ENCODE data around the gene BDKRB1.

- TF ChIP-seq HDAC2 (IDR thresholded peaks at IDR 0.05) (no peak), BACH1 (tag; IDR thresholded peaks at IDR 0.05) (no peak), ATF2 (CRISPR knock-in tag; IDR thresholded peaks at IDR 0.05) (no peak), ZNF77 (CRISPR knock-in tag; IDR thresholded peaks at IDR 0.05) (no peak), NCOA2 (IDR thresholded peaks at IDR 0.05; ENCODE audit: partially characterized antibody in 2 of 2) (no peak), GABPA (tag; conservative IDR thresholded peaks at IDR 0.05; ENCODE audit: low read depth) (no peak), POLR2A (conservative IDR thresholded peaks at IDR 0.05) (no peak), FOXM1 (IDR thresholded peaks at IDR 0.05; ENCODE audit: low read depth) (no peak), FOXM1 (CRISPR knock-in tag; IDR thresholded peaks at IDR 0.05; ENCODE audit: low read depth) (no peak), EGR1 (conservative IDR thresholded peaks at IDR 0.05) (no peak), ZNF174 (CRISPR knock-in tag; IDR thresholded peaks at IDR 0.05) (no peak), ZNF121 (CRISPR knock-in tag; conservative IDR thresholded peaks at IDR 0.05) (no peak)
- TF ChIP-seq, protein P1, sequence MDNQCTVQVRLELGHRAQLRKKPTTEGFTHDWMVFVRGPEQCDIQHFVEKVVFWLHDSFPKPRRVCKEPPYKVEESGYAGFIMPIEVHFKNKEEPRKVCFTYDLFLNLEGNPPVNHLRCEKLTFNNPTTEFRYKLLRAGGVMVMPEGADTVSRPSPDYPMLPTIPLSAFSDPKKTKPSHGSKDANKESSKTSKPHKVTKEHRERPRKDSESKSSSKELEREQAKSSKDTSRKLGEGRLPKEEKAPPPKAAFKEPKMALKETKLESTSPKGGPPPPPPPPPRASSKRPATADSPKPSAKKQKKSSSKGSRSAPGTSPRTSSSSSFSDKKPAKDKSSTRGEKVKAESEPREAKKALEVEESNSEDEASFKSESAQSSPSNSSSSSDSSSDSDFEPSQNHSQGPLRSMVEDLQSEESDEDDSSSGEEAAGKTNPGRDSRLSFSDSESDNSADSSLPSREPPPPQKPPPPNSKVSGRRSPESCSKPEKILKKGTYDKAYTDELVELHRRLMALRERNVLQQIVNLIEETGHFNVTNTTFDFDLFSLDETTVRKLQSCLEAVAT (IDR thresholded peaks at IDR 0.05), result no peak
- TF ChIP-seq, protein P2, sequence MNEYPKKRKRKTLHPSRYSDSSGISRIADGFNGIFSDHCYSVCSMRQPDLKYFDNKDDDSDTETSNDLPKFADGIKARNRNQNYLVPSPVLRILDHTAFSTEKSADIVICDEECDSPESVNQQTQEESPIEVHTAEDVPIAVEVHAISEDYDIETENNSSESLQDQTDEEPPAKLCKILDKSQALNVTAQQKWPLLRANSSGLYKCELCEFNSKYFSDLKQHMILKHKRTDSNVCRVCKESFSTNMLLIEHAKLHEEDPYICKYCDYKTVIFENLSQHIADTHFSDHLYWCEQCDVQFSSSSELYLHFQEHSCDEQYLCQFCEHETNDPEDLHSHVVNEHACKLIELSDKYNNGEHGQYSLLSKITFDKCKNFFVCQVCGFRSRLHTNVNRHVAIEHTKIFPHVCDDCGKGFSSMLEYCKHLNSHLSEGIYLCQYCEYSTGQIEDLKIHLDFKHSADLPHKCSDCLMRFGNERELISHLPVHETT (CRISPR knock-in tag; conservative IDR thresholded peaks at IDR 0.05 in 1 of 2, IDR thresholded peaks at IDR 0.05 in 1 of 2), result no peak
- TF ChIP-seq, protein P3, sequence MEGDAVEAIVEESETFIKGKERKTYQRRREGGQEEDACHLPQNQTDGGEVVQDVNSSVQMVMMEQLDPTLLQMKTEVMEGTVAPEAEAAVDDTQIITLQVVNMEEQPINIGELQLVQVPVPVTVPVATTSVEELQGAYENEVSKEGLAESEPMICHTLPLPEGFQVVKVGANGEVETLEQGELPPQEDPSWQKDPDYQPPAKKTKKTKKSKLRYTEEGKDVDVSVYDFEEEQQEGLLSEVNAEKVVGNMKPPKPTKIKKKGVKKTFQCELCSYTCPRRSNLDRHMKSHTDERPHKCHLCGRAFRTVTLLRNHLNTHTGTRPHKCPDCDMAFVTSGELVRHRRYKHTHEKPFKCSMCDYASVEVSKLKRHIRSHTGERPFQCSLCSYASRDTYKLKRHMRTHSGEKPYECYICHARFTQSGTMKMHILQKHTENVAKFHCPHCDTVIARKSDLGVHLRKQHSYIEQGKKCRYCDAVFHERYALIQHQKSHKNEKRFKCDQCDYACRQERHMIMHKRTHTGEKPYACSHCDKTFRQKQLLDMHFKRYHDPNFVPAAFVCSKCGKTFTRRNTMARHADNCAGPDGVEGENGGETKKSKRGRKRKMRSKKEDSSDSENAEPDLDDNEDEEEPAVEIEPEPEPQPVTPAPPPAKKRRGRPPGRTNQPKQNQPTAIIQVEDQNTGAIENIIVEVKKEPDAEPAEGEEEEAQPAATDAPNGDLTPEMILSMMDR (IDR thresholded peaks at IDR 0.05 in 2 of 3, conservative IDR thresholded peaks at IDR 0.05 in 1 of 3; ENCODE audit: insufficient read depth in 2 of 3, low read depth in 1 of 3, low read length in 3 of 3), result no peak
These were observed 11.9 kb downstream of the BDKRB1 start for GRCh38 chr14:96267916-96268315.
